Hematopoietic multipotent progenitor cell treated with erythropoietin and hydrocortisone succinate and interleukin-3 and kit ligand, for 4 days (in vitro differentiated cells): ENCODE measurements around the gene HIPK2.

Source experiments
- DNase-seq: peaks from one replicate; pipeline ENCODE4 v3.0.0-alpha.2; 2015

HIPK2 gene

GRCh38 chr7:139645572-139646523 is 131.9 kb downstream of the HIPK2 start:
- DNase-seq: peak; percentile 93

- no peak for DNase-seq
Measured at GRCh38 chr7:139643951-139644585, 133.7 kb downstream of the HIPK2 start.

GRCh38 chr7:139642283-139642682 is 135.5 kb downstream of the HIPK2 start:
- DNase-seq: no peak

- no peak for DNase-seq
Measured at GRCh38 chr7:139641337-139641992, 136.3 kb downstream of the HIPK2 start.

- peak; percentile 35 for DNase-seq
Measured at GRCh38 chr7:139640681-139641080, 137.1 kb downstream of the HIPK2 start.

- DNase-seq: no peak
Measured at GRCh38 chr7:139639563-139639962, 138.2 kb downstream of the HIPK2 start.

- DNase-seq: peak; percentile 84
Measured at GRCh38 chr7:139635526-139636302, 142.1 kb downstream of the HIPK2 start.

GRCh38 chr7:139634087-139634486 is 143.7 kb downstream of the HIPK2 start:
- no peak for DNase-seq

GRCh38 chr7:139631520-139632031 is 146.2 kb downstream of the HIPK2 start:
- no peak for DNase-seq

GRCh38 chr7:139630643-139631519 is 146.9 kb downstream of the HIPK2 start:
- DNase-seq: peak; percentile 93

GRCh38 chr7:139629392-139630082 is 148.3 kb downstream of the HIPK2 start:
- no peak for DNase-seq

GRCh38 chr7:139627831-139628230 is 150.0 kb downstream of the HIPK2 start:
- no peak for DNase-seq

- peak; percentile 90 for DNase-seq
Measured at GRCh38 chr7:139626817-139627216, 151.0 kb downstream of the HIPK2 start.

GRCh38 chr7:139623518-139623917 is 154.3 kb downstream of the HIPK2 start:
- DNase-seq: peak; percentile 76

GRCh38 chr7:139620676-139621344 is 157.0 kb downstream of the HIPK2 start:
- peak; percentile 63 for DNase-seq

GRCh38 chr7:139619367-139619657 is 158.5 kb downstream of the HIPK2 start:
- no peak for DNase-seq

GRCh38 chr7:139618482-139619366 is 159.1 kb downstream of the HIPK2 start:
- peak; percentile 83 for DNase-seq

- DNase-seq: no peak
Measured at GRCh38 chr7:139617074-139617473, 160.7 kb downstream of the HIPK2 start.

GRCh38 chr7:139614886-139615285 is 162.9 kb downstream of the HIPK2 start:
- DNase-seq: no peak
